K562 (cell line): ENCODE measurements around the gene FARSA. TPM values are rescaled to one million over a fixed set of nuclear protein-coding genes. Genes with fewer than 3 reads are reported as not detected.
A peak's percentile ranks its signal among the peaks of the same experiment; 100 is the strongest.

Source experiments
- ATF6 ChIP-seq: sonication (generic); formaldehyde crosslinking; IDR thresholded peaks from 2 replicates; pipeline ENCODE4 v1.4.0; 2020; ENCODE audit warnings: mild to moderate bottlenecking, missing genetic modification reagents
- BCOR ChIP-seq: fragments of 450-650 bp; IDR thresholded peaks from 2 replicates; pipeline ENCODE4 v1.6.1; 2016
- BHLHE40 ChIP-seq: IDR thresholded peaks from 2 replicates; pipeline ENCODE4 v1.6.1; 2011; ENCODE audit warnings: low read length, improper control_type of control experiment
- CC2D1A ChIP-seq: fragments of 450-650 bp; IDR thresholded peaks from 2 replicates; pipeline ENCODE4 v1.6.1; 2017; ENCODE audit warnings: mild to moderate bottlenecking
- CREB3 ChIP-seq: fragments of 450-650 bp; conservative IDR thresholded peaks from 2 replicates; pipeline ENCODE4 v1.6.1; 2016; ENCODE audit warnings: missing genetic modification characterization, low read depth, mild to moderate bottlenecking, missing compliant biosample characterization, moderate library complexity
- HMBOX1 ChIP-seq: sonication (generic); IDR thresholded peaks from 2 replicates; pipeline ENCODE4 v1.6.1; 2016
- MXI1 ChIP-seq: IDR thresholded peaks from 2 replicates; pipeline ENCODE4 v1.6.1; 2011; ENCODE audit warnings: low read depth, mild to moderate bottlenecking, improper control_type of control experiment, low read length
- NFYB ChIP-seq: IDR thresholded peaks from 2 replicates; pipeline ENCODE4 v1.6.1; 2011; ENCODE audit warnings: mild to moderate bottlenecking, moderate library complexity; ENCODE audit not compliant: insufficient read length; ENCODE audit errors: extremely low read depth
- NR2C1 ChIP-seq, 2 experiments: fragments of 450-650 bp; IDR thresholded peaks; 2 replicates each; pipeline ENCODE4 v1.6.1; 2017; ENCODE audit warnings: mild to moderate bottlenecking in 2 of 2, antibody characterized with exemption in 1 of 2, inconsistent platforms in 1 of 2, missing compliant biosample characterization in 1 of 2, missing genetic modification characterization in 1 of 2
- POLR2AphosphoS5 ChIP-seq: IDR thresholded peaks from 2 replicates; pipeline ENCODE4 v1.6.1; 2011; ENCODE audit warnings: mild to moderate bottlenecking, low read depth, low read length, moderate library complexity; ENCODE audit not compliant: control insufficient read depth, insufficient read depth
- RBBP5 ChIP-seq: fragments of 200-600 bp; sonication (generic); IDR thresholded peaks from 2 replicates; pipeline ENCODE4 v1.6.1; 2012; ENCODE audit warnings: borderline replicate concordance, mild to moderate bottlenecking, low read length, control low read depth, inconsistent platforms; ENCODE audit not compliant: insufficient read depth, poor library complexity, severe bottlenecking
- RBM34 ChIP-seq: fragments of 200-400 bp; formaldehyde crosslinking; IDR thresholded peaks from 2 replicates; pipeline ENCODE4 v1.6.1; 2018; ENCODE audit warnings: low read length, borderline replicate concordance; ENCODE audit not compliant: insufficient read depth
- TAF7 ChIP-seq: fragments of 450-650 bp; IDR thresholded peaks from 2 replicates; pipeline ENCODE4 v1.6.1; 2016; ENCODE audit warnings: missing genetic modification characterization, missing compliant biosample characterization
- TRIM28 ChIP-seq: fragments of 450-650 bp; IDR thresholded peaks from 2 replicates; pipeline ENCODE4 v1.6.1; 2017
- polyA plus RNA-seq, 8 experiments: library from polyadenylated mRNA; depleted of rRNA in 4 of 8; stranded (reverse) in 5 of 8; unstranded in 3 of 8; fragments of >200 nt; fragmentation: Nextera tagmentation in 2 of 8; fragmentation: Illumina TruSeq in 1 of 8; extraction: Ambion mirVana in 2 of 8; extraction: Trizol in 1 of 8; gene quantifications; 2 replicates each; pipeline versions ENCODE4 v1.2.1 to v1.2.3, GENCODE V29; 2011 to 2014; ENCODE audit warnings: inconsistent platforms in 1 of 8, missing spikeins in 1 of 8
- total RNA-seq, 7 experiments: library from RNA; depleted of rRNA in 6 of 7; stranded (reverse); fragments of >200 nt in 6 of 7; fragmentation: Illumina TruSeq in 2 of 7; extraction: Trizol in 2 of 7; gene quantifications; 2 replicates each; pipeline versions ENCODE4 v1.2.1 to v1.2.3, GENCODE V29; 2011 to 2021; ENCODE audit warnings: low replicate concordance in 1 of 7
- TF ChIP-seq, protein P1 (sequence below), 2 experiments: IDR thresholded peaks; 2 replicates each; pipeline ENCODE4 v1.6.1; 2012; ENCODE audit warnings: improper control_type of control experiment in 2 of 2, low read depth in 2 of 2, low read length in 2 of 2, borderline replicate concordance in 1 of 2
- TF ChIP-seq, protein P2 (sequence below), 2 experiments: fragments of 450-650 bp; conservative IDR thresholded peaks; 2 replicates each; pipeline ENCODE4 v1.6.1; 2017; ENCODE audit warnings: mild to moderate bottlenecking in 2 of 2, moderate library complexity in 2 of 2

Gene FARSA
- total and polyA plus RNA-seq, 9 of the 15 experiments (the other 6 are each of a cell fraction or from before 2014, with no cell fraction given), result 25.2 to 237 (median 89.6) TPM

DNA sequence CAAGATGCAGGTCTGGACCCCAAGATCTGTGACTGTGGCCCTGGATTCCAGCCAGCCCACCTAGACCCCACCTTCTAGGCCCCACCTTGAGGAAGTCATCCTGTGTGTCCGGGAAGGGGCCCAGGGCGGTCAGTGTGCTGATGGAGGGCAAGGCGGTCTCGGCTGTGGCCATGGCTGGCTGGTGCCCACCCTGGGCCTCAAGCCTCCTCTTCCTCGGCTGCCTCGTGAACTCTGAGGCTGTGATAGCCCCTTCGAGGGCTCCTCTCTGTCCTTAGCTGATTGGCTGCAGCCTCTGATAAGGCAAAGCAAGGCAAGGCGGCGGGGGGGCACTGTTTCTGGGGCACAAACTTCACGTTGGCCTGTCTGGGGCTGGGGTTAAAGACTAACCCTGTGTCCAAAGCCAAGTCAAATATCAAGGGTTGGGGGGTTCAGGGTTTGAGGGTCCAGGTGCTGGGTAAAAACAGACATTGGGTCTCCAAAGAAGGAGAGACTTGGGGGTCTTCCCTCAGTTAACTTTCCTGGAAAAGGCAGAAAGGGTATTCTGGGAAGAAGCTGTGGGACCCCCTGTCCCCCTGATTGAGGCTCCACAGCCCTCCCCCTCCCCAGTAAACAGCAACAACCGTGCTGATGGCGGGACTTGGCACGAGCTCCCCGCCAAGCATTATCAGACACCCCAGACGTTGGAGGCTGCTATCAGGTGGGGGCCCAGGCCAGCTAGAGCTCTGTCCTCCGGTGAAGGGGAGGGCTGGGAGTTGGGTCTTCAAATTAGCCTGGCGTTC, 46.4 kb downstream of the FARSA start, which contains the start of gene KLF1 (continued):
- TF ChIP-seq ATF6 (CRISPR knock-in tag), result peak; percentile 69; the same call in 1 of the 2 replicates
- TF ChIP-seq CREB3 (tag), result 0 out of 2 replicates have a peak, but pooled peaks have one; percentile 17
- peak; percentile 77 for TF ChIP-seq TAF7 (tag)
- TF ChIP-seq RBM34, result no peak
- peak; percentile 63 for TF ChIP-seq RBBP5
- peak; percentile 55; the same call in 1 of the 2 replicates for TF ChIP-seq BCOR
- TF ChIP-seq POLR2AphosphoS5, result peak; percentile 89
- TF ChIP-seq MXI1, result 0 out of 2 replicates have a peak, but pooled peaks have one; percentile 19
- TF ChIP-seq, protein P1, sequence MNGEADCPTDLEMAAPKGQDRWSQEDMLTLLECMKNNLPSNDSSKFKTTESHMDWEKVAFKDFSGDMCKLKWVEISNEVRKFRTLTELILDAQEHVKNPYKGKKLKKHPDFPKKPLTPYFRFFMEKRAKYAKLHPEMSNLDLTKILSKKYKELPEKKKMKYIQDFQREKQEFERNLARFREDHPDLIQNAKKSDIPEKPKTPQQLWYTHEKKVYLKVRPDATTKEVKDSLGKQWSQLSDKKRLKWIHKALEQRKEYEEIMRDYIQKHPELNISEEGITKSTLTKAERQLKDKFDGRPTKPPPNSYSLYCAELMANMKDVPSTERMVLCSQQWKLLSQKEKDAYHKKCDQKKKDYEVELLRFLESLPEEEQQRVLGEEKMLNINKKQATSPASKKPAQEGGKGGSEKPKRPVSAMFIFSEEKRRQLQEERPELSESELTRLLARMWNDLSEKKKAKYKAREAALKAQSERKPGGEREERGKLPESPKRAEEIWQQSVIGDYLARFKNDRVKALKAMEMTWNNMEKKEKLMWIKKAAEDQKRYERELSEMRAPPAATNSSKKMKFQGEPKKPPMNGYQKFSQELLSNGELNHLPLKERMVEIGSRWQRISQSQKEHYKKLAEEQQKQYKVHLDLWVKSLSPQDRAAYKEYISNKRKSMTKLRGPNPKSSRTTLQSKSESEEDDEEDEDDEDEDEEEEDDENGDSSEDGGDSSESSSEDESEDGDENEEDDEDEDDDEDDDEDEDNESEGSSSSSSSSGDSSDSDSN (IDR thresholded peaks at IDR 0.05; ENCODE audit: borderline replicate concordance in 1 of 2, low read depth in 2 of 2, low read length in 2 of 2), result peak in 1 of 2 experiments; percentile 22; a peak in 1 of 4 replicates
- TF ChIP-seq NFYB, result peak; percentile 11
- peak; percentile 81; the same call in 1 of the 2 replicates for TF ChIP-seq CC2D1A
- TF ChIP-seq NR2C1 (IDR thresholded peaks at IDR 0.05), result no peak
- TF ChIP-seq NR2C1 (tag; IDR thresholded peaks at IDR 0.05), result 0 out of 2 replicates have a peak, but pooled peaks have one; percentile 18
- TF ChIP-seq, protein P2, sequence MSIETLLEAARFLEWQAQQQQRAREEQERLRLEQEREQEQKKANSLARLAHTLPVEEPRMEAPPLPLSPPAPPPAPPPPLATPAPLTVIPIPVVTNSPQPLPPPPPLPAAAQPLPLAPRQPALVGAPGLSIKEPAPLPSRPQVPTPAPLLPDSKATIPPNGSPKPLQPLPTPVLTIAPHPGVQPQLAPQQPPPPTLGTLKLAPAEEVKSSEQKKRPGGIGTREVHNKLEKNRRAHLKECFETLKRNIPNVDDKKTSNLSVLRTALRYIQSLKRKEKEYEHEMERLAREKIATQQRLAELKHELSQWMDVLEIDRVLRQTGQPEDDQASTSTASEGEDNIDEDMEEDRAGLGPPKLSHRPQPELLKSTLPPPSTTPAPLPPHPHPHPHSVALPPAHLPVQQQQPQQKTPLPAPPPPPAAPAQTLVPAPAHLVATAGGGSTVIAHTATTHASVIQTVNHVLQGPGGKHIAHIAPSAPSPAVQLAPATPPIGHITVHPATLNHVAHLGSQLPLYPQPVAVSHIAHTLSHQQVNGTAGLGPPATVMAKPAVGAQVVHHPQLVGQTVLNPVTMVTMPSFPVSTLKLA (conservative IDR thresholded peaks at IDR 0.05), result peak; percentile 54 to 84; a peak in 3 of 4 replicates
- TF ChIP-seq TRIM28, result no peak
- TF ChIP-seq BHLHE40, result peak; percentile 95
- peak; percentile 21; the same call in 1 of the 2 replicates for TF ChIP-seq HMBOX1
